Measurements from ENCODE around the gene PLXNA2.

GRCh38 chr1:208080396-208081286 is 163.5 kb downstream of the PLXNA2 start:
- TF ChIP-seq CTCF (IDR thresholded peaks at IDR 0.05) (no peak), PHF8 (IDR thresholded peaks at IDR 0.05; ENCODE audit: borderline replicate concordance, low read depth) (no peak), MAX (IDR thresholded peaks at IDR 0.05) (no peak), TFCP2L1 (CRISPR knock-in tag; IDR thresholded peaks at IDR 0.05) (no peak), RAD21 (conservative IDR thresholded peaks at IDR 0.05 in 1 of 2, IDR thresholded peaks at IDR 0.05 in 1 of 2) (no peak), ESRRA (IDR thresholded peaks at IDR 0.05; ENCODE audit: borderline replicate concordance, low read length) (no peak), RCOR1 (IDR thresholded peaks at IDR 0.05; ENCODE audit: low read depth, low read length) (no peak), HOXB5 (CRISPR knock-in tag; IDR thresholded peaks at IDR 0.05) (no peak), POLR2A (IDR thresholded peaks at IDR 0.05; ENCODE audit: low read length) (no peak), HOXA7 (CRISPR knock-in tag; IDR thresholded peaks at IDR 0.05) (no peak), EP300 (IDR thresholded peaks at IDR 0.05) (no peak)
